ENCODE data around the gene NLE1.

DNA sequence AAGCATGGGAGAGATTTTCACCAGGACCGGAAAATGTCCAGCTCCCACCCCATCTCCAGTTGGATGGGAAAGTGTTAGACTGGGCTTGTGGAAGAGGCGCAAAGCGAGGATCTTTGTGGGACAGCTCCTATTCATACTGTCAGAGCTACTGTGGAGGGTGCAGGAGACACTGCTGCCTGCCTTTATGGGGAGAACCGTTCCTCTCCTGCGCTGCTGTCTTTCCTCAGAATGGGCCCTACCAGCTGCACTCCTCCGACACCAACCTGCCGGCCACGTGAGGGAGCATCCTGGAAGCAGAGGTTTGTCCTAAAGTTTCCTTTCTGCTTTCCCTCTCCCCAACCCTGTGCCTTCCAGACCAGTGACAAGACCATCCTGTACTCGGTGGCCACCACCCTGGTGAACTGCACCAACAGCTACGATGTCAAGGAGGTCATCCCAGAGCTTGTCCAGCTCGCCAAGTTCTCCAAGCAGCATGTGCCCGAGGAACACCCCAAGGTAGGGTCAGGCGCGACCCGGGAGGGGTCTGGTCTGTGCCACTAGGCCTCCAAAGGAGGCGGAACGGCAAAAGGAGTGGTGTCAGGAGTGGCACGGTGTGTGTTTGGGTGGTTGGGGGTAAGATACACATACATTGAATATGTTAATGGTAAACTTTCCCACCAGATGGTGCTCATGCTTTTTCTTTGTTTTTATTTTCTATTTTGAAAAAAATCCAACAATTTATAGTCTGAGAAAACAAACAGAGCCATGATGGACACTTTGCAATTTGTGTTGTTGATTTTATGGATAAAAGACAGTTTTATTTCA, 29.1 kb upstream of the NLE1 start:
- no peak for TF ChIP-seq POLR2A (IDR thresholded peaks at IDR 0.05)
- TF ChIP-seq, protein P1, sequence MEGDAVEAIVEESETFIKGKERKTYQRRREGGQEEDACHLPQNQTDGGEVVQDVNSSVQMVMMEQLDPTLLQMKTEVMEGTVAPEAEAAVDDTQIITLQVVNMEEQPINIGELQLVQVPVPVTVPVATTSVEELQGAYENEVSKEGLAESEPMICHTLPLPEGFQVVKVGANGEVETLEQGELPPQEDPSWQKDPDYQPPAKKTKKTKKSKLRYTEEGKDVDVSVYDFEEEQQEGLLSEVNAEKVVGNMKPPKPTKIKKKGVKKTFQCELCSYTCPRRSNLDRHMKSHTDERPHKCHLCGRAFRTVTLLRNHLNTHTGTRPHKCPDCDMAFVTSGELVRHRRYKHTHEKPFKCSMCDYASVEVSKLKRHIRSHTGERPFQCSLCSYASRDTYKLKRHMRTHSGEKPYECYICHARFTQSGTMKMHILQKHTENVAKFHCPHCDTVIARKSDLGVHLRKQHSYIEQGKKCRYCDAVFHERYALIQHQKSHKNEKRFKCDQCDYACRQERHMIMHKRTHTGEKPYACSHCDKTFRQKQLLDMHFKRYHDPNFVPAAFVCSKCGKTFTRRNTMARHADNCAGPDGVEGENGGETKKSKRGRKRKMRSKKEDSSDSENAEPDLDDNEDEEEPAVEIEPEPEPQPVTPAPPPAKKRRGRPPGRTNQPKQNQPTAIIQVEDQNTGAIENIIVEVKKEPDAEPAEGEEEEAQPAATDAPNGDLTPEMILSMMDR (IDR thresholded peaks at IDR 0.05), result peak in 5 of 6 experiments; percentile 37 to 51 (median 39)

Data from adrenal gland (tissue), 5 donors.